DOHH2 (cell line): ENCODE results near the gene TGFBRAP1.

Source experiments
- H3F3A ChIP-seq: fragments of 200-600 bp; sonication (generic), shearing (Covaris generic); 2 replicates; pipeline ENCODE4 v1.6.0; 2016; ENCODE audit warnings: antibody characterized with exemption, mild to moderate bottlenecking; ENCODE audit not compliant: control insufficient read depth, insufficient read depth
- H3K27ac ChIP-seq: fragments of 200-600 bp; sonication (generic); 2 replicates; pipeline ENCODE4 v1.5.1; 2014; ENCODE audit warnings: low read depth, mild to moderate bottlenecking, low read length, moderate library complexity
- H3K27me3 ChIP-seq: fragments of 200-600 bp; sonication (generic); 2 replicates; pipeline ENCODE4 v1.6.1; 2014; ENCODE audit warnings: mild to moderate bottlenecking, low read length, mixed read lengths; ENCODE audit not compliant: control insufficient read depth
- H3K36me3 ChIP-seq: fragments of 200-600 bp; sonication (generic); 2 replicates; pipeline ENCODE4 v1.6.1; 2014; ENCODE audit warnings: mild to moderate bottlenecking, low read length, moderate library complexity, mixed read lengths; ENCODE audit not compliant: control insufficient read depth
- H3K4me1 ChIP-seq: fragments of 200-600 bp; sonication (generic); 2 replicates; pipeline ENCODE4 v1.6.1; 2014; ENCODE audit warnings: mild to moderate bottlenecking, low read length, mixed read lengths; ENCODE audit not compliant: control insufficient read depth
- H3K4me2 ChIP-seq: fragments of 200-600 bp; sonication (generic); 2 replicates; pipeline ENCODE4 v1.6.0; 2014; ENCODE audit warnings: mild to moderate bottlenecking, low read length, moderate library complexity
- H3K4me3 ChIP-seq: fragments of 200-600 bp; sonication (generic); 2 replicates; pipeline ENCODE4 v1.5.1; 2014; ENCODE audit warnings: mild to moderate bottlenecking, low read length, mixed read lengths
- H3K79me2 ChIP-seq: fragments of 200-600 bp; sonication (generic); 2 replicates; pipeline ENCODE4 v1.6.1; 2014; ENCODE audit warnings: mild to moderate bottlenecking, low read length, mixed read lengths; ENCODE audit not compliant: control insufficient read depth
- H3K9me2 ChIP-seq: fragments of 200-600 bp; sonication (generic); replicated peaks from 2 replicates; pipeline ENCODE4 v1.6.1; 2014; ENCODE audit warnings: mild to moderate bottlenecking, low read length, mixed read lengths; ENCODE audit not compliant: control insufficient read depth
- H3K9me3 ChIP-seq: fragments of 200-600 bp; sonication (generic); 2 replicates; pipeline ENCODE4 v1.6.1; 2014; ENCODE audit warnings: antibody characterized with exemption, low read length, mixed read lengths; ENCODE audit not compliant: control insufficient read depth, insufficient read depth
- H4K20me1 ChIP-seq: fragments of 200-600 bp; sonication (generic); 2 replicates; pipeline ENCODE4 v1.6.0; 2014; ENCODE audit warnings: low read depth, mild to moderate bottlenecking, antibody characterized with exemption, low read length, moderate library complexity; ENCODE audit not compliant: control insufficient read depth, insufficient read depth
- CTCF ChIP-seq: fragments of 200-600 bp; sonication (generic); IDR thresholded peaks from one replicate; pipeline ENCODE4 v1.5.1; 2014; ENCODE audit warnings: antibody characterized with exemption, mild to moderate bottlenecking, low read depth, low read length; ENCODE audit not compliant: poor library complexity, severe bottlenecking
- EZH2phosphoT487 ChIP-seq: fragments of 200-600 bp; sonication (generic); IDR thresholded peaks from 2 replicates; pipeline ENCODE4 v1.6.1; 2017; ENCODE audit warnings: borderline replicate concordance, mild to moderate bottlenecking, antibody characterized with exemption, low read length, moderate library complexity, mixed read lengths

TGFBRAP1 gene

GRCh38 chr2:105279126-105279525, 50.4 kb downstream of the TGFBRAP1 start:
- Histone ChIP-seq H3K4me3 (no peak overlapping the region), H3F3A (no peaks in the 10 kb centered on the region), H3K9me2 (no peaks in the 10 kb centered on the region), H4K20me1 (no peaks in the 10 kb centered on the region), H3K79me2 (no peaks in the 10 kb centered on the region), H3K36me3 (peaks cover 85% of the 10 kb centered on the region), H3K4me2 (no peak overlapping the region), H3K27me3 (no peaks in the 10 kb centered on the region), H3K4me1 (no peaks in the 10 kb centered on the region), H3K9me3 (no peaks in the 10 kb centered on the region), H3K27ac (no peak overlapping the region)
- no peak for TF ChIP-seq CTCF
- no peak for TF ChIP-seq EZH2phosphoT487

- Histone ChIP-seq H3K27me3 (no peaks in the 10 kb centered on the region), H4K20me1 (no peaks in the 10 kb centered on the region), H3K36me3 (peaks cover 86% of the 10 kb centered on the region), H3K4me2 (no peak overlapping the region), H3F3A (no peaks in the 10 kb centered on the region), H3K9me2 (no peaks in the 10 kb centered on the region), H3K27ac (no peak overlapping the region), H3K4me3 (no peak overlapping the region), H3K79me2 (no peaks in the 10 kb centered on the region), H3K9me3 (no peaks in the 10 kb centered on the region), H3K4me1 (no peaks in the 10 kb centered on the region)
- TF ChIP-seq EZH2phosphoT487 = no peak
- TF ChIP-seq CTCF = no peak
Measured at GRCh38 chr2:105278654-105279053, 50.9 kb downstream of the TGFBRAP1 start.

GRCh38 chr2:105274046-105274445, 55.5 kb downstream of the TGFBRAP1 start:
- H3K79me2 ChIP-seq = no peaks in the 10 kb centered on the region
- H3K4me2 ChIP-seq = no peak overlapping the region
- no peaks in the 10 kb centered on the region for H3K4me1 ChIP-seq
- TF ChIP-seq EZH2phosphoT487 = no peak
- TF ChIP-seq CTCF = no peak
- no peak overlapping the region for H3K27ac ChIP-seq
- no peaks in the 10 kb centered on the region for H4K20me1 ChIP-seq
- H3K9me3 ChIP-seq = no peaks in the 10 kb centered on the region
- H3K9me2 ChIP-seq = no peaks in the 10 kb centered on the region
- no peak overlapping the region for H3K4me3 ChIP-seq
- H3K36me3 ChIP-seq = peaks cover 95% of the 10 kb centered on the region
- H3K27me3 ChIP-seq = no peaks in the 10 kb centered on the region
- H3F3A ChIP-seq = no peaks in the 10 kb centered on the region

GRCh38 chr2:105272176-105272575, 57.4 kb downstream of the TGFBRAP1 start:
- H3K9me3 ChIP-seq = no peaks in the 10 kb centered on the region
- H3K27ac ChIP-seq = no peak overlapping the region
- TF ChIP-seq CTCF (no peak), EZH2phosphoT487 (no peak)
- H3F3A ChIP-seq = no peaks in the 10 kb centered on the region
- H3K36me3 ChIP-seq = peaks cover 97% of the 10 kb centered on the region
- H3K27me3 ChIP-seq = no peaks in the 10 kb centered on the region
- no peaks in the 10 kb centered on the region for H3K79me2 ChIP-seq
- H4K20me1 ChIP-seq = no peaks in the 10 kb centered on the region
- no peaks in the 10 kb centered on the region for H3K4me1 ChIP-seq
- H3K4me2 ChIP-seq = no peak overlapping the region
- H3K9me2 ChIP-seq = no peaks in the 10 kb centered on the region
- H3K4me3 ChIP-seq = no peak overlapping the region
